NCI-H69 (cell line): ENCODE data around the gene SLC7A10.

ENCODE experiments used
- DNase-seq: peaks from one replicate; lab custom pipeline; 2025; lab: John Stamatoyannopoulos, UW

The SLC7A10 gene

GRCh38 chr19:33225458-33225926 lies at the start of gene SLC7A10:
Gene SLC7A10, minus strand, starts transcription at chr19:33225850. Its CDS starts 147 bp downstream, at chr19:33225703.
- peak; percentile 45 for DNase-seq

DNA sequence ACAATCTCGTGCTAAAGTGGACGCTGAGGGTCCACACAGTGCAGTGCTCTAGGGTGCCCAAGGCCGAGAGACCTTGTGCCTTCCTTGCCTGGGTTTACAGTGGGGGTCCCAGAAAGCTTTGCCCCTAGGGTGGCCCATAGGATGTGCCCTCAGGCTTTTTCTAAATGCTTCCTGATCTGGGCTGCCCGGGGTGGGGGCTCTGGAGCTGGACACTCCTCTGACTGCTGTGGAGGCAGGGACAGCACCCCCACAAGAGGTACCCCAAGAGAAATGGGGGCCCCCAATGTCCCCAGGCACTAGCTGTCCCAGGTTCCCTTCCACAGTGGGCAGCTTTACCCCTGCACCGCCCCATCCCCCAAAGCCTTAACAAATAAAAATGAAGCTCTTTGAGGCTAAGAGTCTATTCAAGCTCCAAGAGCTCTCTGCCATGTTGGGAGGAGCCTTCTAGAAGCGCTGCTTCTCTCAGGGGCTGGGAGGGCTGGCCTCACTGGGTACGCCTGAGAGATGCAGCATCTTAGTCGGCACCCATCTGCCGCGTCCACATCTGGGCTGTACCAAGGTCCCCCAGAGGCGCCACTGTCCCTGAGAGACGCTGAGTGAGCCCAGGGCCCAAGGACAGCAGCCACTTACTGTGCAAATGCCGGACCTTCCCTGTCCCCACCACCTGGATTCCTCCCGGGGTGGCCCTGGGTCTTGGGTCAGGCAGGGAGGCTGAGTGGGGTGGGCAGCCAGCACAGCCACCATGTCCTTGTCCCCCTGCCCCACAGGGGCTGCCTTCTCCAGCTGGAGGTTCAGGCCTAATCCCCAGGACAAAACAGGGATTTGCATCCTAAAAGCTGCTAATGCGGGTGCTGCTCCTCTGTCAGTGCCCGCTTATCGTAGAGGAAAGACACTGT lies 49.3 kb upstream of the SLC7A10 start:
- no peak for DNase-seq

GRCh38 chr19:33273881-33274662 lies 48.4 kb upstream of the SLC7A10 start:
- DNase-seq, result no peak

GRCh38 chr19:33273065-33273736 lies 47.6 kb upstream of the SLC7A10 start:
- no peak for DNase-seq

DNA sequence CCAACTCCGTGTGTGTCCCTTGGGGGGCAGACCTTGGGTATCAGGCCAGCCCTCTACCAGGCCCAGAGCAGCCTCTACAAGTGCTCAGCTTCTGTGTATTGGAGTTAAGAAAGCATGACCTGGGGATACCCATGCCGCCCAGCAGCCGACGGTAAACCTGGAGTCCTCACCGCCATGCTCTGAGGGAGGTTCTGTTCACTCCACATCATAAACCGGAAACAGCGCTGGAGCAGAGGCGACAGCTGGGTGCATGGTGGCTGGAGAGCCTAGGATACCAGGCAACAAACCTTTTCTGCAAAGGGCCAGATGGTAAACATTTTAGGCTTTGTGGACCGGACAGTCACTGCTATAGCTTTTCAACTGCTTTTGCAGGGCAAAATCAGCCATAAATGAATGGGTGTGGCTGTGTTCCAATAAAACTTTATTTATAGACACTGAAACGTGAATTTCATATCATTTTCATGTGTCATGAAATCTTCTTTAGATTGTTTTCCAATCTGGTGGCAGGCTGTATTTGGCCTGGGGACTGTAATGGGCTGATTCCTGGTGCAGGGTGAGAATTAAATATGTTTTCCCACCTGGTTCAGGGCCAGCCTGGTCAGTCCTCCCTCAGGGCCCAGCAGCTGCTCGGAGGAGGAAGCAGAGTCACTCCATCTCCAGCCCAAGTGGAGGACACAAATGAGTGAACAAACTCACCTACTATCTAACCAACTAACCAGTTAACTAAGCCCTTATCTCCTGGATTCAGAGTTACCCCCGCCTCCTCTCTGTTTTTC lies 45.8 kb upstream of the SLC7A10 start:
- no peak for DNase-seq

DNA sequence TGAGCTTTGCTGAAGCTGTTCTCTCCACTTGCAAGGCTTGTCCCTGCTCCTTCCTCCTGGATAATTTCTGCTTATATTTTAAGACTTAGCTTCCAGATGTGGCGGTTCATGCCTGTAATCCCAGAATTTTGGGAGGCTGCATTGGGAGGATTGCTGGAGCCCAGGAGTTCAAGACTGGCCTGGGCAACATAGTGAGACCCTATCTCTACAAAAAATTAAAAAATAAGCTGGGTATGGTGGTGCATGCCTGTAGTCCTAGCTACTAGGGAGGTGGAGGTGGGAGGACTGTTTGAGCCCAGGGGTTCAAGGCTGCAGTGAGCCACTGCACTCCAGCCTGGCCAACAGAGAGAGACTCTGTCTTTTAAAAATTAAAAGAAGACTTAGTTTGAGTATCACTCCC lies 45.1 kb upstream of the SLC7A10 start:
- no peak for DNase-seq

DNA sequence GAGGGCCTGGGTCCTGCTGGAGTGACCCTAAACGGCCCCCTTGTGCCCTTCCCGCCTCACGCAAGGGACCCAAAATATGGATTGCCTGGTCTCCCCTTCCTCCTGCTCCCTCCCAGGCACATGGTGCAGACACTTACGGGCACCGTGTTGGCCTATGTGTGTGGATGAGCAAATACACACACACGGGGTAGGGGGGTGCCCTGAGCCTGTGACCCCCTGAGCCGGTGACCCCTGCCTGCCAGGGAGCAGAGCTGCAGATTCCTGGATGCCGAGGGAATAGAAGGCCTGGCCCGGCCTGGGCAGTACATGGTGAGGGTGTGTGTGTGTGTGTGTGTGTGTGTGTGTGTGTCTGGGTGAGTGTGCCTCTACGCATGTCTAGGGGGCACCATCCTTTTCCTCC lies 43.4 kb upstream of the SLC7A10 start:
- no peak for DNase-seq

DNA sequence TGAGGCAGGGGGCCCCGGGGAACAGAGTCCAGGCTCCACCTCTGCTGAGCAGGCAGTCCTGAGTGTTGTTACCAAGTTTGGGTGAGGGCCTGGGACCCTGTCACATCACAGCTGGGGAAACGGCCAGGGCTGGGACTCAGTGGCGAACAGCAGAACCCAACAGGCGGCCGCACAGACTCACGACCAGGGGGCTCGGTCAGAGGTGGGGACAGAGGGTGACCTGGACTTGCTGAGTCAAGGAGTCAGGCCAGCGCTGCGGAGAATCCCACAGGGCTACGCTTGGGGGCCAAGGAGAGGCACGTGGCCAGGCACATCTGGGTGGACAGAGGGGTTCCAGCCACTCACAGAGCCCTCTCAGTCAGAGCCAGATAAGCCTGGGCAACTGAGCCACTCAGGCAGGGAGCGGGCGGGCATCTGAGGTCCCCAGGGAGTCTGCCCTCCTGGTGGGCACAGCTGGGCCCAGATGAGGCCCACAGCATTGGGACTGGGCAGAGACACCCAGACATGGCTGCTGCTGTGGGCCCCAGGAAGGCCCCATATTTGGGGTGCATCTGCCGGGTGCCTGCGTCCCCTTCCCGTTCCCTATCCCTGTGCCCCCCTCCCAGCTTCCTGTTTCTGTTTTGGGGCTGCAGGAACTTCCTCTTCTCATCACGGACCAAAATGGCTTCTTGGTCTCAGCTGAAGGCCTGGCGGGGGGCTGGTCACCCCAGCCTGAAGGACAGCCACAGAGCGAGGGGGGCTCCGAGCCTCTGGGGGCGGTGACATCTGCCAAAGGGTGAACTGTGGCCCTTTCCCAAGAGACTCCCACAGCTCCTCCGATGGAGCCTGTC lies 42.7 kb upstream of the SLC7A10 start:
- DNase-seq, result no peak

GRCh38 chr19:33267706-33268105 lies 42.1 kb upstream of the SLC7A10 start:
- no peak for DNase-seq

DNA sequence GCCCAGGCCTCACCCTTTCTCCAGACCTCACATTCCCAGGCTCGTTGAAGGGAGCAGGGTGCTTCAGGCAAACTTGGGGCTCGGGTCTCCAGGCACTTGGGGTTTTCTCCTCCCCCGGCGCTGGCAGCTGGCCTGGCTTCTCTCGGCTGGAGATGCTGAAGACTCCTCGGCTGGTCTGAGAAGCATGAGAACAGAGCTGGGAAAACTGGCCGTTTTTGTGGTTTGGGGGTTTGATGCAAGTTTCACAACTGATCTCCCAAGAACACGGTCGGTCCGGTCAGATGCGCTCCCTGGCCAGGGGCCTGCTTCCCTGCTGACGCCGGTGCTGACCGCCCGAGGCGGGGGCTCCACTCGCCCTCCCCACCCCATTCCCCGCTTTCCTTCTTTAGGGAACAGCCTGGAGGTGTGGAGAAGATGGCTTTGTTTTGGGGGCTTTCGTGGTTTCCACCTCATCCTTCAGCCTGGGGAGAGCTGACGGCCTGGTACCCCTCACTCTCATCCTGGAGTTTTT lies 41.4 kb upstream of the SLC7A10 start:
- DNase-seq, result no peak

- DNase-seq, result peak; percentile 57
These were observed 39.3 kb upstream of the SLC7A10 start for GRCh38 chr19:33264881-33265445.

GRCh38 chr19:33263325-33264023 lies 37.8 kb upstream of the SLC7A10 start:
- no peak for DNase-seq

DNA sequence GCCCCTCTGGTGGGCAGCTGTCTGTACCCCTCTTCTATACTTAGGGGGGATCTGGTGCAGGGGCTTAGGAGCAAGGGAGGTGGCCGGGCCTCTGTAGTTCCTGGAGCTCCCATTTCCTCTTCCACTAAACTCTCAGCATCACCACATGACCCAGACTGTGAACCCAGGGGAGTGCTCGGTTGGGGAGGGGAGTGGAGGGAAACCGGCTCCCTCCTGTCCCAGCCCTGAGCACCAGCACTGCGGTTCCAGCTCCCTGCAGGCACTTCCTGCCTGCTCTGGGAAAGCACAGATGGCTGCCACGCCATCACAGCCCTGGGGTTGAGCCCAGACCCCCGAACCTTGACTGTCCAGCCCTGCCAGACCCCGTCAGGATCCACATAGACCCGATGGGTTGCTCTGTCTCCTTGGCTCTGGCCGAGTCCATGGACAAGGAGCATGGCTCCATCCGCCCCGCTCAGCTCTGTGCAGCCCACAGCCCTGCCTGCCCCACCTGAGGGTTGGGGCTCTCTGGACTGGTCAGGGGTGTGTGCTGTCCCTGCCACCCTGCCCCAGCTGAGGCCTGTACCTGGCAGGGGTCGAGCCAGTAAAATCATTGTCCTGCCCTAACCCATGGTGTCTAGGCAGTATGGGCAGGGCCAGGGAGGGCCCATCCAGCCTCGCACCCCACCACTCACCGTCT lies 36.0 kb upstream of the SLC7A10 start:
- no peak for DNase-seq

DNA sequence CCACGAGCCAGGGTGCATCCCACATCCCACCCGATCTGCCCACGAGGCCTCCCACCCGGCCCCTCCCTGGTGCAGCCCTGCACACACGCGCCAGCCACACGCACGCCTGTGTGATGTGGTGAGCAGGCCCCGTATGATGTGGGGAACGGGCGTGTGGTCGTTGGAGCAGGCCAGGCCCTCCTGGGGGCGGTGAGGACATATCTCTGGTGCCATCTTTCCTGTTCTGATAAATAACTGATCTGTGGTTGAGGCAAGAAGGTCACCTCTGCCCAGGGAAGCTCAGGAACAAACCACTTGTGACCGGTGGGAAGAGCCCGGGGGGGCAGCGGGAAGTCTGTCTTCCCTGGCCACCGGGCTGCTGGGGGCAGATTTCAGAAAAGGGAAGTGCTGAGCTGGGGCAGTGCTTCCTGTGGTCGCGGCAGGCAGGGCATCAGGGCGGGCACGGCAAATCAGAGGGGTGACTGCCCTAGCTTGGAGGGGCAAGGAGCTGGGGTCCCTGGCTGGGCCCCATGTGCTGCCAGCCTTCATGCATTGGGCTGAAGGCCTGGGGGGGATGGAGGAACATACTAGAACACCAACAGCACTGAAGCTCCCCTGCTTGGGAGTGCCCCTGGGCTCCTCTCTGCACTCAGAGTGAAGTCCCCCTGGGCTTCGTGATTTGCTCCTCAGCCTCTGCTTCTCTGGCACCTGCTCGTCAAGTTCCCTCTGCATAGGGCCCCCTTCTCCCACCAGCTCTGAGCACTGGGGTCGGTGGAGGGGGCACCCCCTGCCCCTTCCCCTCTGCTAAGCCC lies 35.2 kb upstream of the SLC7A10 start:
- DNase-seq, result no peak

GRCh38 chr19:33259539-33259938 lies 33.9 kb upstream of the SLC7A10 start:
- DNase-seq, result no peak

DNA sequence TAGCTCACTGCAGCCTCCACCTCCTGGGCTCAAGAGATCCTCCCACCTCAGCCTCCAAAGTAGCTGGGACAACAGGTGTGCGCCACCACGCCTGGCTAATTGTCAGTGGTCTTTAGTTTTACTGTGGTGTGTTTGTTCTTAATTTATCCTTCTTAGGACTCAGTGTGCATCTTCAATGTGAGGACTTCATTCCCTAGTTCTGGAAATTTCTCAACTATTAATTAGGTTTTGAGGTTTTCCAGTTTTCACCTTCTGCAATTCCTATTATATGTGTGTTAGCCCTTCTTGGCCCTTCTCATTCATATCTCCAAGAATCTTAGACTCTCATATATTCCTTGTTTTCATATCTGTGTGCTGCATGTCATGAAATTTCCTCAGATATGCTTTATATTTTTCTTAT lies 32.2 kb upstream of the SLC7A10 start:
- no peak for DNase-seq

GRCh38 chr19:33256261-33256660 lies 30.6 kb upstream of the SLC7A10 start:
- DNase-seq, result no peak

GRCh38 chr19:33255781-33256180 lies 30.1 kb upstream of the SLC7A10 start:
- DNase-seq, result no peak
